GM18519 (cell line): ENCODE data around the gene PDK4.
"Not testable (repeated sequence)": the region's sequence is repeated elsewhere in the genome, so short reads cannot be mapped to it uniquely, and the experiment has no call there.

ENCODE experiments used
- ATAC-seq: cut with Tn5 transposase; IDR thresholded peaks from one replicate; pipeline ENCODE4 v1.9.1; 2021; ENCODE audit warnings: mild to moderate bottlenecking, moderate library complexity; ENCODE audit not compliant: unreplicated experiment, low FRiP score

PDK4 gene

DNA sequence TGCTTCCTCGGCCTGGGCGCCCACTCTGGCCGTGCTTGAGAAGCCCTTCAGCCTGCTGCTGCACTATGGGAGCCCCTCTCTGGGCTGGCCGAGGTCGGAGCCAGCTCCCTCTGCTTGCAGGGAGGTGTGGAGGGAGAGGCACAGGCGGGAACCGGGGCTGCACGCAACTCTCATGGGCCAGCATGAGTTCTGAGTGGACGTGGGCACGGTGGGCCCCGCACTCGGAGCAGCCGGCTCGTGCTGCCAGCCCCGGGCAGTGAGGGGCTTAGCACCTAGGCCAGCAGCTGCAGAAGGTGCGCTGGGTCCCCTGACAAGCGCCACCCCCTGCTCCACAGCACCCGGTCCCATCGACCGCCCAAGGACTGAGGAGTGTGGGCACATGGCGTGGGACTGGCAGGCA, 9.0 kb upstream of the PDK4 start:
- no peak for ATAC-seq

DNA sequence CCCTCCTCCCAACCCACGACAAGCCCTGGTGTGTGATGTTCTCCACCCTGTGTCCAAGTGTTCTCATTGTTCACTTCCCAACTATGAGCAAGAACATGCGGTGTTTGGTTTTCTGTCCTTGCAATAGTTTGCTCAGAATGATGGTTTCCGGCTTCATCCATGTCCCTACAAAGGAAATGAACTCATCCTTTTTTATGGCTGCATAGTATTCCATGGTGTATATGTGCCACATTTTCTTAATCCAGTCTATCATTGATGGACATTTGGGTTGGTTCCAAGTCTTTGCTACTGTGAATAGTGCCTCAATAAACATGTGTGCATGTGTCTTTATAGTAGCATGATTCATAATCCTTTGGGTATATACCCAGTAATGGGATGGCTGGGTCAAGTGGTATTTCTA, 8.5 kb upstream of the PDK4 start:
- not testable (repeated sequence) for ATAC-seq

DNA sequence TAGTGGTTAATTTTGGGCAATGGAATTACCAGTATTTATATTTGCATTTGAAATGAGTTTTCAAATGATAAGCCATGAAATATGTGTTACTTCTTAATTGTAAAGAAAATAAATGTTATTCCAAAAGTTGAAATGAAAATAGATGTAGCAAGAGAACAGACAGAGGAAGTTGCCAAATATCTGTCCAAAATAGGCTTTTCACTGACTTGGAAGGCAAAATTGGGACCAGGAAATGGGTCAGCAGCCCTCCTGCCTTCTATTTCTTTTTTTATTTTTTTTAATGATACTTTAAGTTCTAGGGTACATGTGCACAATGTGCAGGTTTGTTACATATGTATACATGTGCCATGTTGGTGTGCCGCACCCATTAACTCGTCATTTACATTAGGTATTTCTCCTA, 8.1 kb upstream of the PDK4 start:
- not testable (repeated sequence) for ATAC-seq

DNA sequence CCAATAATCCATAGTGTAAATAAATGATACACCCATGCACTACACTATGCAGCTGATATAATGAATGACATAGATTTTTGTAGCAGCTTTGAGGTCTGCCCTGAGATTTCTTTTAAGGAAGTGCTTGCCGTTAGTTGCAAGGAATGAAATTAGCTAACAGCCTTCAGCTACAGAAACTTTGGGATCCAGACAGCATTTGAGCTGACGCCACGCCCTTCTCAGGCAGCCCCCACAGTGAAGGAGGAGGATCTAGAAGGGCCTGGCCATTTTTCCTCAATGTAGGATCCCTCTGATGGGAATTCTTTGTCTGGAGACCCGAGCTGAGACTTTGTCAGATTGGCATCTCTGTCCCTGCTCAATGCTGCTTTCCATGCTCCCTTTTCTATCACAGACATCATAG, 6.1 kb upstream of the PDK4 start:
- ATAC-seq = no peak

DNA sequence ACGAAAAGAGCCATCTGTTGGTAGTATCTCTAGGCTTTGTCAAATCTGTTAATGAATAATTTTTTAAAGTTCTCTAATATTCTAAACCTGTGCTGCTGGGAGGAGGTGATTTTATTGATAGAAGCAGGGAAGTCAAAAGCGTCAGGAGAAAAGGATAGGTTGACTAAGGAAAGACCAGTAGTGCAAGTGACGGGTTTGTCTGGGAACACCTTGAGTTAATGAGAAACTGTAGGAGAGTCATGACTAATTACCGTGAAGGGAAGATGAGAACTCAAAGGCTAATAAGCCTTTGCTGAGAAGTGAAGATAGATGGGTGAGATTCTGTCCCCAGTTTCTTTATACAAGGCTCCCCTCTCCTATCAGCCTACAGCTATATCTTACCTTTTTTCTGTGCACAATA, 5.0 kb upstream of the PDK4 start:
- ATAC-seq = no peak

DNA sequence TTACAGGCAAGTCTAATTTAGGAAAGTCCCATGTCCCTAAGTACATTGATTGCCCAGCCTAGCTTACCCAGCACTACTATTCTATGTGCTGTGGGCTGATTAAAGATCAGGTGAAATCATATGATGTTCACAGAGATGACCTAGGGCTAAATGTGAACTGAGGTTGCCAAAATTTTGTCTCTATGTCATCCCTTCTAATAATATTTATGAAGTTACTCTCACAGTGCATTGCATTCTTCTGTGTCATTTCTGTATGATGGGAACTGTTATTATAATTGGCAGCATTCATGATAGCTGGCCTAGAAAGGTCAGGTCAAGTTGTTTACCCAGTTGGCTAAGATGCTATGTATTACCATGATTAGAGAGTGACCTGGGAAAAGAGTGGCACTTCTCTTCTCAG, 2.8 kb upstream of the PDK4 start:
- ATAC-seq = no peak

DNA sequence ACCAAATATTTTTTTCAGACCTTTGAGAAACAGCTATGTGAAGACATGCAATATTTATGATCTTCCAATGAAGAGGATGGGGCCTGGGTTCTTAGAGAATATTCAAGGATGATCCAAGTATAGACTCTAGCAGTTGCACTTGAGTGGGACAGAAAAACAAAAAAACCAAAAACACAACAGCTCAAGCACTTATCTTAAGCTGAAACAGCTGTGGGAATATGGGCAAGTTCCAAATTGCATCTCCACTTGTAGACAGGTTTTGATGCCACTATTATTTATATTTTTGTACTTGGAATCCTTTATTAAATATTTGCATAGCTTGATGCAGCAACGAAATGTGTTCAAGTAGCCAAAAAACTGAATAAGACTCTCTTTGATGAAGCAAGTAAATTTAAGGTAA, 2.2 kb upstream of the PDK4 start:
- no peak for ATAC-seq

DNA sequence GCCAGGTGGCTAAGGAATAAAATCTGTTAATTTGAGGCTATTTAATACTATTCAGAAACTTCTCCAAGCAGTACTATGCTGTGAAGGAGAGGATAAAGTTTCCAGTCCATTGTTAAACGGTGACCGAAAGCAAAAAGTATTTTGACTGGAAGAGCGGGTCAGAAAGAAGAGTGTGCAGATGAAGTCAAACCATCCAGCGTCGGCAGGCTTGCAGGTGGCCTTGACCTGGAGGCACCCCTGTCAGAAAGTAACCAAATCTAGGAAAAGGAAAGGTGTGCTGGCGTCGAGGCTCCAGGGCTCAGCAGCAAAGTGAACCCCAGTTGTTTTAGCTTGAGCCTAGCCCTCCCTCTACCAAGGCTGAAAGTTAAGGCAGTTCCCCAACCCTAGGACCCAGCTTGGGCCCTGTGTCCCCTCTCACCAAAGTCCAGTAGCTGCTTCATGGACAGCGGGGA, 544 bp downstream of the PDK4 start:
- ATAC-seq = no peak

DNA sequence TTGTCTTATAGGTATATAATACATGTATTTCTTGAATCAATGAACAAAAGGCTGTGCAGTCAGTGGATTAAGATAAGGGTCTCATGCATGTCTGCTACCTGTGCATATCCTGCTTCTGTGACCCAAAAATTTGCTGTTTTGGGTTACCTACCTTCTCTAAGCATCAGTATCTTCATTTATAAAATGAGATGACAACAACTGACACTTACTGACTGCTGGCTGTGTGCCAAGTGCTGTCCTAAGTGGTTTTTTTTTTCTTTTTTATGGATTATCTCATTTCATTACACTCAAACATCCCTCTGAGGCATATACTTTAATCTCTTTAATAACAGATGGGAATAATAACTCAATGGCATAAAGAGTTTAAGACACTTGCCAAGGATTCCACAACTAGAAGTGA, 2.1 kb downstream of the PDK4 start:
- ATAC-seq = no peak

DNA sequence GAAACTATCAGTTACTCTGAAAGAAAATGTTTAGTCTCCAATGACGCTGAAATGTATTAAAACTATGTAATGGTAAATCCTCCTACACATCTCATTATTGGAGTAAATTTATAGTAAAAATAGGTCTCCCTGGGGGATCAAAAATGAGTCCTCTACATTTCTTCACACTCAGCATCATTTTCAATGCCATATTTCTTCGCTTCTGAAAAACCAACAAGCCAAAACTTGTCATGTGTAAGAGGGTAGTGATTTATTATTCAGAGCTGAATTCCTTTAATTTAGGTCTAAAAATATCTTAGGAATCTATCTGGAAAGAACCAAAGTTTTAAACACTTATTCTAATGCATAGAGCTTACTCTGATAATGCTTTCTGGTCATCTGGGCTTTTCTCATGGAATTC, 3.0 kb downstream of the PDK4 start:
- ATAC-seq = no peak

DNA sequence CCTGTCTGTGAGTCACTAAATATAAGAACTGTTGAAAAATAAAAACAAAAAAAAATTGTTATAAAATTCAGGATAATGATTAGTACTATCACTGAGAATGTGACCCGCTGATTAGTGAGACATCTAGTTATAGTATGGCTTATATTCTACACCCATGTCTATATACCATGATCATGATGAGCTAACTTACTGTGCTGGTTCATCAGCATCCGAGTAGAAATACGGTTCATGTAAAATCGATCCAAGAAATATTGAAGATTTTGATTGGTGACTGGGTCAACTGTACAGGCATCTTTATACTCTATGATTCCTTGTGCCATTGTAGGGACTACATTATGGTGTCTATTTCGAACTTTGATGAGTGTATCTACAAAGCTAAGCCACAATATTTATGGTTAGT, 3.7 kb downstream of the PDK4 start:
- no peak for ATAC-seq

DNA sequence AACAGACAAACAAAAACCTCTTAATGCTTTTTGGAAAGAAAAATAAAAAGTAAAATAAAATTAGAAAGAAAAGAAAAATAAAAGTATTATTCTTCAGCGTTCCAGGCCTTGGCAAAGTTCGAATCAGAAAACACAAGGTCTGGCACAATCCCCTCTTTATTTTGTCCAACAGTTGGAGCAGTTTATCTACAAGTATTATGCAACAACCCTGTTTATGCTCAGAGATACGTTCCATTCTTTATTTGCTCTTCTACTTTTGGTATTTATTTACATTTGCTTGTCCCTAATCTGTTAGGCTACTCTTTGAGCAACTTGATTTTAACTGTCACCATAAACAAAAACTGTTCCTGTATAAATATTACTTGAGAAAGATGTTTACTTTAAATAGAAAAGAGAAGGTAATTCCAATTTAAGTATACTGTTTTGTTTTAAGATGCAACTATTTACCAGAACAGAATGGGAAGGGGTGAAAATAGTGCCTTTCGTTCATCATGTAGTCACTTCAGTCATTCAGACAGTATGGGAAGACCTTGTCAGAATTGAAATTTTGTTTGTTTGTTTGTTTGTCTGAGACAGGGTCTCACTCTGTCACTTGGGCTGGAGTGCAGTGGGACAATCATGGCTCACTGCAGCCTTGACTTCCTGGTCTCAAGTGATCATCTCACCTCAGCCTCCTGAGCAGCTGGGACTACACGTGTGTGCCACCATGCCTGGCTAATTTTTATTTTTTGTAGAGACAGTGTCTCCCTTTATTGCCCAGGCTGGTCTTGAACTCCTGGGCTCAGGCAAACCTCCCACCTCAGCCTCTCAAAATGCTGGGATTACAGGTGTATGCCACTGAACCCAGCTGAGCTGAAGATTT, 5.7 kb downstream of the PDK4 start:
- no peak for ATAC-seq

DNA sequence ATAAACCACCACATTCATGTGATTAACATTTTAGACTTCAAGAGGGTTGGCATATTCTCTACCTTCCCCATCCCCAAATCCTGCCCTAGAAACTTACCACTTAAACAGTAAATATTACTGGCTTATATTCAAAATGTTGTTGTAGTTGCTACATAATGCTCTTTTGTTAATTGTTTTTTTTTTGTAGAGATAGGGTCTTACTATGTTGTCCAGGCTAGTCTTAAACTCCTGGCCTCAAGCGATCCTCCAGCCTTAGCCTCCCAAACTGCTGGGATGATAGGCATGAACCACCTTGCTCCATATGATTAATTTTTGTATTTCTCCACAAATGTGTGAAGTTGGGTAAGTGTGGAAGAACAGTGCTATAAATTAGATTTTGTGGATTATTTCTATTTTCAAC, 6.5 kb downstream of the PDK4 start:
- ATAC-seq = no peak

DNA sequence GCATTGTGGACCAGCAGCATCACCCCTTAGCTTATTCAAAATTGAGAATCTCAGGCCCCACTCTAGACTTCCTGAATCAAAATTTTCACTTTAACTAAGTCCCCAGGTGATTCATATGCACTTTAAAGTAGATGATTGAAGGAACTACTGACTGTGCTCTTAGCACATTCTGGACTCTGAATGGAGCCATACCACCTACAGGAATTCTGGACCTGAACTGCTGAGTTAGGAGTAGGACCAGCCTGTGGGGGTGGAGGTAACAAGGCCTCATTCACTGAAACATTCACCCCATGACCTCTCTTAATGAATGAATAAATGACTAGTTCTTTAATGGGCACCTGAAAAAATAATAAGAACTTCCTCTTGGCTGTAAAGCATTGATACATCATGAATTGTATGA, 7.3 kb downstream of the PDK4 start:
- ATAC-seq = no peak

DNA sequence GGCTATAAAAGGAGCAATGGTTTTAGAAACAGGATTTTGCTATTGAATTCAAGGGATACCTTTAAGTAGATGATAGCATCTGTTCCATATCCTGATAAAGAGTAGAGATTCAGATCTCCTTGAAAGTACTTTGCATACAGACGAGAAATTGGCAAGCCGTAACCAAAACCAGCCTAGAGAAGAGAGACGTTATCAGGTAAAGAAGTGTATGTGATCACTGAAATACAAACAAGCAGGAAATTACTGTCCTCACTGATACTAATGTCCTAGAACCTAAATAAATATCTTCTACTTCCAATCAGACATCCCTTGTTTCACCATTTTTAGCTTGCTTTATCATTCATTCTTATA, 9.4 kb downstream of the PDK4 start:
- ATAC-seq = no peak

DNA sequence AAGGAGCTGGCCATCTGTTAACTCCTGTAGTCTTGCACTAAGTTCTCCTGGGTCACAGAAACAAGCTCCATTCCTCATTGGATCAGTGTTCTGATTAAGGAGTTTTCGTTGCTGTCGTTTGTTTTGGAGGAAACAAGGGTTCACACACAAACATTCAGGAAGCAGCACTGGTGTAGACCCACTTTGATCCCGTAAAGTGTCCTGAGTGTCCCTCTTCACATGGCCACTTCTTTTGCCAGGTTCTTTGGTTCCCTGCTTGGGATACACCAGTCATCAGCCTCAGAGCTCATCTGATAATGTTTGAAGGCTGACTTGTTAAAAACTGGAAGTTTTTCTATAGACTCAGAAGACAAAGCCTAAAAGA, 10.9 kb downstream of the PDK4 start:
- no peak for ATAC-seq

DNA sequence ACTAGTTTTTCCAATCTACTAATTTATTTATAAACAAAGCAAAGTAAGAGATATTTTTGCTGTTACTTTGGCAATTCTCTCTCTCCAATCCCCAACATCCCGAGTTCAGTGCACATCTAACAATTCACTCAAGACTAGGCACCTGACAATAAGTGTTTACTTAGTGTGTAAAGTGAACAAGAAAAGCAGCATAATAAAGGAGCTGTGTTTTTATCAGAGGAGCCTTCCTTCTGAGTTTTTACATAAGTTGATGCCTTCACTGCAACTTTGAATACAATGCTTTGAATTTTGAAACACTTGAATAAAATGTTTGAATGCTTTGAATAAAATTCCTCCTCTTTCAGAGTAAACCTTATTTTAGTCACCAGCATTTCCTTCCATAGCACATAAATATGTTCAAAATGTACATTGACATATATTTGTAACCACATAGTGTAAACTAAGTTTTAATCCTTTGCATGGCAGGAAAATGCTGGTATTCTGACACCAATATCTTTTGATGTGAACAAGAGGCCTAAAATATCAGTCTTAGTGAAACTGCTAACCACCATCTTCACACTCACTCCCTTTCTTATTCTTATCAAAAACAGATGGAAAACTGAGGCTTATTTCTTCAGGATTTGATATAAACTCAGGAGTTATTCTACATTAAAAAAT, 11.4 kb downstream of the PDK4 start:
- no peak for ATAC-seq

DNA sequence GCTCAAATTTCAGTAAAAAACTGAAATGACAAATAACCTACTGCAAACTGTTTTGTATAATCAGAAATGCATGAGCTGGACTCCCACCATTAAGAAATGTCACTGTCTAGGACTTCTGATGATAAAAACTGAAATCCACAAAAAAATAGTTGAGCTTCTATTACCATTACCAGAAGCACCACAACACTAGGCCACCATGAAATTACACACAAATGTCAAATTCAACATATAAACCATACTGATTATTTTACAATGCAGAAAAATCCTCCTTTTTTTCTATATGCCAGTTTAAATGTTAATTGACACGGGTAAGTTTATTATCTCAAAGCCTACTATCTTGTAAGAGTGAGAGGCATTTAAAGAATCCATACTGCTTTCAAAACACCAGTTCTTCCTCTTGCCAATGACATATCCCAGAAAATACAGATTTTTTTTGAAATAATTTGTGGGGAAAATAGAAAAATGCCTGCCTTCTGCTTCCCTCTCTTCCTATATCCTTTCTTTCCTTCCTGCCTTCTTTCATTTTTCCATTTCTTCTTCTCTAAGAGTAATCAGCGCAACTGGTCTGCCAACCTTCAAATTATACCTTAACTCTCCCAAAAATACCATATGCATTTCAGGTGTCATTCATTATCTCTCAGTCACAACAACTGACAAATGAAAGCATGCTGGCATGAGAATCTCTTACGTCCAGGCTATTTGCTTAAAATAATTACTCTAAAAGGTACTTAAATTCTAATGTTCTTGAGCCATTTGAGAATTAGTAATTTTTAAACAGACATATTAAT, 12.3 kb downstream of the PDK4 start:
- no peak for ATAC-seq

DNA sequence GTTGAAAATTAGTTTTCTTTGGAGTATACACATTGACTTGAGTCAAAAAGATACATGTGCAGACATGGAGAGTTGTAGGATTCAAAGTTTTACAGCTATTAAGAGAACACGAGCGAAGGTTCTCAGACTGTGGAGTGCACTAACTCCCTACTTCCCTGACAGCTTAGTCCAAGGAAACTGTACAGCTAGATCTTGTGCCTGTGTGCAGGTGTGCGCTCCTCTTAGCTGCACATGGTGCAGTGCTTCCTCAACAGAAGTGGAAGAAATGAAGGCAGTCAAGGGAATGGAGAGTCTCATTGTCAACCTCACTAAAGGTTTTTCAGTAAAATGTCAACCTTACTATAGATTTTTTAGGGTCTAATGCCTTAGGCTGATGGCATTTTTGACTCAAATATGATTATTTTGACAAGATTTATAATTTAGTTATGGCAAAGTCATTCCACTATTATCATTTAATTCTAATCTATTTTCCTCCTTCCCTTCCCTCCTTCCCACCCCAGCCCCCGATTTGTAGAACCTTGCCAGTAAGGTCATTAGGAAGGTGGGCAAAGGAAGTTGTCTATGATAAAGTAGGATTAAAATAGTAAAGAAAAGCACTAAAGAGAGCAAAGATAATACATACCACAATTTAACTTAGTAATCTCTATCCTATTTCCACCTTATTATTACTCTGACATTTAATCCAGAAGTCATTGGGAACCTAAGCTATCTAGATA, 13.6 kb downstream of the PDK4 start:
- no peak for ATAC-seq

DNA sequence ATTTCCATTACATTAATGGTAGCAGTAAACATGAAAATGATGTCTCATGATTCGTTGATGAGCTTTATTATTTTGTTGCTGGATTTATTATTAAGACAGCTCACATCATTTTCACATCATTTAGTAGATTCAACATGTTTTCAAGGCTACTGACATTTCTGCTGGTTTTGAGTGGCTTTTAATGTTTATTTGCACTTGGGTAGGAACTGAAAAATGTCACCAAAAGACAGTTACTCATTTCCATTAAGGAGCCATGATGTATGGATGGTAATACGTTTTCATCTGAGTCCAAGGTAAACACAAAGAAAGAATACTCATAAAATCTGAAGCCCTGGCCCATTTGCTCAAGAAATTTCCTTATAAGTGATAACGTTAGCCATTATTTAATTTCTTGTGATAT, 14.8 kb downstream of the PDK4 start:
- no peak for ATAC-seq

DNA sequence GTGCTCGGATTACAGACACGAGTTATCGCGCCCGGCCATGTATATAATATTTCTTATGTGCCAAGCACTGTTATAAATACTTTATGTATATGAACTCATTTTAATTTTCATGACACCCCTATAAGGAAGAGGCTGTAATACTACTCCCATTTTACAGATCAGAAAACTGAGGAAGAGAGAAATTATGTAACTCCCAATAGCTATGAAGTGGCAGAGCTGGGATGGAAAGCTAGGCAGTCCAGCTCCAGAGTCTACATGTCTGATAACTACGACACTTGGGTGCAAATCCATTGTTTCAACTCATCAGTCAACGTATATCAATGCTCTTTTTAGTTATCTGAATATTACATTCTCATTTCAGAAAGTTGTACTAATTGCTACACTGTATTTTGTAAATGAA, 17.0 kb downstream of the PDK4 start:
- ATAC-seq = no peak
